ENCODE measurements around the gene FNDC3B. TPM values are rescaled to one million over a fixed set of nuclear protein-coding genes. Genes with fewer than 3 reads are reported as not detected.

Gene FNDC3B
- total and polyA plus RNA-seq, 2 donors from 2014 or later = 11.8 to 185 TPM

DNA sequence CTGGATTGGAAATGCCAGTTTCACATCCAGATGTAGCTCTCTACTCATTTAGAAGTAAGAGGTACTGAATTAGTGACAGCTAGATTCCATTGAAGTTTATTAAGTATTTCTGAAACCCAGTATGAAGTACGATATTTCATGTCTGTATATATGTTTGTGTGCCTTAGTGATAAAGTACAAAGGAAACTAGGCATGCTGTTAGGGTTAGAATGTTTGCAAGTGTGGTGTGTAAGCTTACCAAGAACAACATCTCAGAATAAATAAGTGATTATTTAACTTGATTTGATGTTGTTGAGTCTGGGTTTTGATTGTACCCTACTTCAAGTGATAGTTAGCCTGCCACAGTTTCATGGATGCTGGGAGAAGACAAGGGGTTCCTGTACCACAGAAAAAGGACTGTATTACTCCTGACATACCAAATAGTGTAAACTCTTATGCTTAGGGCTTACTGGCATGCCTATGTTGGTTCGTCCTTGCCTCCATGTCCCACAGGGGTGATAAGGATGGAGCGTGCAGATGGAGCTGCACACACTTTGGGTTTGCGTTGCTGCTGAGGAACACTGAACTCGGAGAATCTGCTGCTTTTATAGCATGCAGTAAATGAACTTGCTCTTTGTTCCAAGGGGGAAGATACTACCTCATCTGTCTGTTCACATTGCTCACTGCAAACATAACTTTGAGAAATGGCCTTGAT is 43.6 kb downstream of the FNDC3B start:
- intact Hi-C loops (cut with DNase I) = no loop called here
- no peak overlapping the region for H3K9ac ChIP-seq (ENCODE audit: low read length in 3 of 3)
- FAIRE-seq = no peak

DNA sequence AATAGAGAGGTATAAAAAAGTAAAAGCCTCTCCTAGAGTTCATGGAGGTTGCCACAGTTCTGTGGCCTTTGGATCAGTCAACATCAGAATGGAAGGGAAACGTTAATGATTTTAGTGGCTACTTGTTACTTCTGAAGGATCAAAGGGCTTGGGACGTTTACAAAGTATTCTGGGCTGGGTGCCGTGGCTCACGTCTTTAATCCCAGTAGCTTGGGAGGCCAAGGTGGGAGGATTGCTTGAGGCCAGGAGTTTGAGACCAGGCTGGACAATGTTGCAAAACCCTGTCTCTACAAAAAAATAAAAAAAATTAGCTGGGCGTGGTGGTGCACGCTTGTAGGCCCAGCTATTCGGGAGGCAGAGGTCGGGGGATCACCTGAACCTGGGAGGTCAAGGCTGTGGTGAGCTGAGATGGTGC is 44.6 kb downstream of the FNDC3B start:
- TF ChIP-seq, protein P1, sequence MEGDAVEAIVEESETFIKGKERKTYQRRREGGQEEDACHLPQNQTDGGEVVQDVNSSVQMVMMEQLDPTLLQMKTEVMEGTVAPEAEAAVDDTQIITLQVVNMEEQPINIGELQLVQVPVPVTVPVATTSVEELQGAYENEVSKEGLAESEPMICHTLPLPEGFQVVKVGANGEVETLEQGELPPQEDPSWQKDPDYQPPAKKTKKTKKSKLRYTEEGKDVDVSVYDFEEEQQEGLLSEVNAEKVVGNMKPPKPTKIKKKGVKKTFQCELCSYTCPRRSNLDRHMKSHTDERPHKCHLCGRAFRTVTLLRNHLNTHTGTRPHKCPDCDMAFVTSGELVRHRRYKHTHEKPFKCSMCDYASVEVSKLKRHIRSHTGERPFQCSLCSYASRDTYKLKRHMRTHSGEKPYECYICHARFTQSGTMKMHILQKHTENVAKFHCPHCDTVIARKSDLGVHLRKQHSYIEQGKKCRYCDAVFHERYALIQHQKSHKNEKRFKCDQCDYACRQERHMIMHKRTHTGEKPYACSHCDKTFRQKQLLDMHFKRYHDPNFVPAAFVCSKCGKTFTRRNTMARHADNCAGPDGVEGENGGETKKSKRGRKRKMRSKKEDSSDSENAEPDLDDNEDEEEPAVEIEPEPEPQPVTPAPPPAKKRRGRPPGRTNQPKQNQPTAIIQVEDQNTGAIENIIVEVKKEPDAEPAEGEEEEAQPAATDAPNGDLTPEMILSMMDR (IDR thresholded peaks at IDR 0.05; ENCODE audit: borderline replicate concordance, extremely low read depth, insufficient read depth) = no peak
- FAIRE-seq (no peak), DNase-seq (no peak)
- intact Hi-C loops (cut with DNase I) = no loop called here
- Histone ChIP-seq H3K36me3 (ENCODE audit: control insufficient read depth in 2 of 3, insufficient read depth in 3 of 3, low read length in 3 of 3) (peaks cover 0 to 6% (median 0%) of the 10 kb centered on the region in 3 donors), H3K9me3 (ENCODE audit: control insufficient read depth in 2 of 3, insufficient read depth in 1 of 3, low read length in 3 of 3) (no peaks in the 10 kb centered on the region), H3K4me1 (ENCODE audit: control insufficient read depth in 2 of 3, insufficient read depth in 2 of 3, low read depth in 1 of 3, low read length in 3 of 3) (peaks cover 0 to 16% (median 10%) of the 10 kb centered on the region in 3 donors), H3K9ac (ENCODE audit: low read length in 3 of 3) (no peak overlapping the region), H3K27me3 (ENCODE audit: control insufficient read depth, insufficient read depth, low read length) (no peaks in the 10 kb centered on the region), H3K27ac (ENCODE audit: low read depth in 2 of 2, low read length in 2 of 2) (no peak overlapping the region), H3K4me3 (ENCODE audit: low read length in 3 of 3) (no peak overlapping the region)

More for the DNA sequence above, 43.6 kb downstream of the FNDC3B start:
- TF ChIP-seq, protein P1 (IDR thresholded peaks at IDR 0.05; ENCODE audit: borderline replicate concordance, extremely low read depth, insufficient read depth) = no peak
- no peaks in the 10 kb centered on the region for H3K27me3 ChIP-seq (ENCODE audit: control insufficient read depth, insufficient read depth, low read length)
- H3K4me1 ChIP-seq (ENCODE audit: control insufficient read depth in 2 of 3, insufficient read depth in 2 of 3, low read depth in 1 of 3, low read length in 3 of 3) = peaks cover 0 to 24% (median 10%) of the 10 kb centered on the region in 3 donors
- DNase-seq = no peak
- H3K36me3 ChIP-seq (ENCODE audit: control insufficient read depth in 2 of 3, insufficient read depth in 3 of 3, low read length in 3 of 3) = peaks cover 0 to 6% (median 0%) of the 10 kb centered on the region in 3 donors
- H3K27ac ChIP-seq (ENCODE audit: low read depth in 2 of 2, low read length in 2 of 2) = peak overlapping the region in 1 of 2 donors; percentile 44
- H3K4me3 ChIP-seq (ENCODE audit: low read length in 3 of 3) = no peak overlapping the region
- H3K9me3 ChIP-seq (ENCODE audit: control insufficient read depth in 2 of 3, insufficient read depth in 1 of 3, low read length in 3 of 3) = no peaks in the 10 kb centered on the region

DNA sequence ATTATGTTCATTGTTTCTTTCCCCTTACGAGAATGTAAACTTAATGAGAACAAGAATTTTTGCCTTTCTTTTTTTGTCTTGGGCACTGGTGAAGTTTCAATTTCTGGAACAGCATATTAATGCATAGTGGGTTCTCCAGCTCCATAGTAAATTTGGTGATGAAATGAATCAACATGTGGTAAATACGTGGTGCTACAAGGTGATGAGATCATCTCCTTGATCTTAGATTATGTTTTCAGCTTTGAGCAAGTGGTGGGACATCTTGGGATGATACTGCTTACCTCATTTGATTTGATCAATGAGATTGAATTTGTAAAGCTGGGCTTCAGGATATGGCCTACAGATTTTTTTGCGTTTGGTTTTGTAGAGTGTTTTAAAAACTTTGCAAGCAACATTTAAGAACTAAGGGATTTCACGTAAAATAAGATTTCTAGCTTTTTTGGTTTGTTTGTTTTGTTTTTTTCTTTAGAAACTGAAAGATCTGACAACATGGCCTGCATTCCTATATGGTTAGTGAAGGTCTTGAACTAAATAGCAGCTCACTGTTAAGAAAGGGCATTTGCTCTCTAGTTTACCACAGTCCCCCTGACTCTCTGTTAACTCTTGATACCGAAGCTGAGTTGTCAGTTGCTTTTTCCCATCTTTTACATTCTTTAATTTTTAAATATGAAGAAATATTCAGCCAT is 45.6 kb downstream of the FNDC3B start:
- Histone ChIP-seq H3K4me3 (ENCODE audit: low read length in 3 of 3) (no peak overlapping the region), H3K27me3 (ENCODE audit: control insufficient read depth, insufficient read depth, low read length) (no peaks in the 10 kb centered on the region), H3K9ac (ENCODE audit: low read length in 3 of 3) (no peak overlapping the region), H3K4me1 (ENCODE audit: control insufficient read depth in 2 of 3, insufficient read depth in 2 of 3, low read depth in 1 of 3, low read length in 3 of 3) (peaks cover 0 to 15% (median 10%) of the 10 kb centered on the region in 3 donors), H3K9me3 (ENCODE audit: control insufficient read depth in 2 of 3, insufficient read depth in 1 of 3, low read length in 3 of 3) (no peaks in the 10 kb centered on the region), H3K36me3 (ENCODE audit: control insufficient read depth in 2 of 3, insufficient read depth in 3 of 3, low read length in 3 of 3) (peaks cover 0 to 6% (median 0%) of the 10 kb centered on the region in 3 donors), H3K27ac (ENCODE audit: low read depth in 2 of 2, low read length in 2 of 2) (no peak overlapping the region)
- DNase-seq (no peak), FAIRE-seq (no peak)
- intact Hi-C loops (cut with DNase I) = no loop called here
- TF ChIP-seq, protein P1 (IDR thresholded peaks at IDR 0.05; ENCODE audit: borderline replicate concordance, extremely low read depth, insufficient read depth) = no peak
